GM18873 (cell line): ENCODE results near the gene AOC2.
"Not testable (repeated sequence)": the region's sequence is repeated elsewhere in the genome, so short reads cannot be mapped to it uniquely, and the experiment has no call there.

Source experiments
- ATAC-seq: cut with Tn5 transposase; IDR thresholded peaks from one replicate; pipeline ENCODE4 v1.9.1; 2021; ENCODE audit warnings: mild to moderate bottlenecking, moderate library complexity, moderate number of reproducible peaks; ENCODE audit not compliant: unreplicated experiment, low FRiP score

Gene AOC2

GRCh38 chr17:42878924-42879595 is 34.7 kb downstream of the AOC2 start:
- no peak for ATAC-seq

- no peak for ATAC-seq
These were observed 35.2 kb downstream of the AOC2 start for GRCh38 chr17:42879596-42879985.

GRCh38 chr17:42880776-42881310 is 36.5 kb downstream of the AOC2 start:
- ATAC-seq = no peak

- not testable (repeated sequence) for ATAC-seq
These were observed 37.3 kb downstream of the AOC2 start for GRCh38 chr17:42881706-42882105.

GRCh38 chr17:42882166-42882565 is 37.8 kb downstream of the AOC2 start:
- no peak for ATAC-seq

GRCh38 chr17:42883802-42884558 is 39.6 kb downstream of the AOC2 start:
- ATAC-seq = no peak

GRCh38 chr17:42885806-42886205 is 41.4 kb downstream of the AOC2 start:
- ATAC-seq = not testable (repeated sequence)

GRCh38 chr17:42886283-42887176 is 42.1 kb downstream of the AOC2 start:
- no peak for ATAC-seq

GRCh38 chr17:42889809-42890208 is 45.4 kb downstream of the AOC2 start:
- no peak for ATAC-seq

GRCh38 chr17:42891539-42892152 is 47.3 kb downstream of the AOC2 start:
- no peak for ATAC-seq

- no peak for ATAC-seq
These were observed 49.0 kb downstream of the AOC2 start for GRCh38 chr17:42893359-42893758.

- ATAC-seq = no peak
These were observed 50.2 kb downstream of the AOC2 start for GRCh38 chr17:42894283-42895184.

GRCh38 chr17:42895185-42895555 is 50.8 kb downstream of the AOC2 start:
- ATAC-seq = no peak

- ATAC-seq = no peak
These were observed 53.9 kb downstream of the AOC2 start for GRCh38 chr17:42898147-42898811.

- not testable (repeated sequence) for ATAC-seq
These were observed 55.6 kb downstream of the AOC2 start for GRCh38 chr17:42899981-42900380.
